Adrenal gland (tissue), 5 donors: ENCODE results near the gene FGD5.

Experiments
- POLR2A ChIP-seq, 2 donors: fragments of 450-650 bp; IDR thresholded peaks; one replicate each; pipeline ENCODE4 v1.6.1; 2017; ENCODE audit warnings: antibody characterized with exemption in 2 of 2, mild to moderate bottlenecking in 2 of 2, moderate library complexity in 1 of 2
- TF ChIP-seq, protein P1 (sequence below), 6 experiments: fragments of 450-650 bp in 4 of 6; fragments of 200-600 bp in 2 of 6; sonication (generic) in 1 of 6; IDR thresholded peaks; 1 replicate in 5 of 6; 2 replicates in 1 of 6; pipeline versions ENCODE4 v1.5.1 to v1.8.0; 2016 to 2021; ENCODE audit warnings: antibody characterized with exemption in 6 of 6, mild to moderate bottlenecking in 2 of 6, moderate library complexity in 1 of 6
- donor health status: DM: no; HTN: no; CAD: no.

GRCh38 chr3:14779069-14779685 is 39.6 kb upstream of the FGD5 start:
- TF ChIP-seq, protein P1, sequence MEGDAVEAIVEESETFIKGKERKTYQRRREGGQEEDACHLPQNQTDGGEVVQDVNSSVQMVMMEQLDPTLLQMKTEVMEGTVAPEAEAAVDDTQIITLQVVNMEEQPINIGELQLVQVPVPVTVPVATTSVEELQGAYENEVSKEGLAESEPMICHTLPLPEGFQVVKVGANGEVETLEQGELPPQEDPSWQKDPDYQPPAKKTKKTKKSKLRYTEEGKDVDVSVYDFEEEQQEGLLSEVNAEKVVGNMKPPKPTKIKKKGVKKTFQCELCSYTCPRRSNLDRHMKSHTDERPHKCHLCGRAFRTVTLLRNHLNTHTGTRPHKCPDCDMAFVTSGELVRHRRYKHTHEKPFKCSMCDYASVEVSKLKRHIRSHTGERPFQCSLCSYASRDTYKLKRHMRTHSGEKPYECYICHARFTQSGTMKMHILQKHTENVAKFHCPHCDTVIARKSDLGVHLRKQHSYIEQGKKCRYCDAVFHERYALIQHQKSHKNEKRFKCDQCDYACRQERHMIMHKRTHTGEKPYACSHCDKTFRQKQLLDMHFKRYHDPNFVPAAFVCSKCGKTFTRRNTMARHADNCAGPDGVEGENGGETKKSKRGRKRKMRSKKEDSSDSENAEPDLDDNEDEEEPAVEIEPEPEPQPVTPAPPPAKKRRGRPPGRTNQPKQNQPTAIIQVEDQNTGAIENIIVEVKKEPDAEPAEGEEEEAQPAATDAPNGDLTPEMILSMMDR (IDR thresholded peaks at IDR 0.05) = no peak
- TF ChIP-seq POLR2A (IDR thresholded peaks at IDR 0.05) = no peak
